Measurements from ENCODE around the gene UBE2G1. TPM values are rescaled to one million over a fixed set of nuclear protein-coding genes. Genes with fewer than 3 reads are reported as not detected.

Gene UBE2G1
- total RNA-seq, 1 experiment from 2014 or later, result 80.6 TPM

GRCh38 chr17:4261452-4261851 lies 105.0 kb downstream of the UBE2G1 start:
- Histone ChIP-seq H3K9me3 (ENCODE audit: control insufficient read depth in 1 of 2, insufficient read depth in 1 of 2, low read depth in 1 of 2, low read length in 2 of 2) (peaks cover 10% of the 10 kb centered on the region in 2 experiments; a peak in 1 of 4 replicates), H3K4me2 (ENCODE audit: low read length) (no peak overlapping the region), H3K4me3 (replicated peaks in 1 of 2; ENCODE audit: low read depth in 1 of 2, low read length in 2 of 2) (no peak overlapping the region), H2AFZ (ENCODE audit: low read depth, low read length, poor library complexity, severe bottlenecking) (no peak overlapping the region), H3K36me3 (ENCODE audit: control insufficient read depth in 1 of 2, insufficient read depth in 2 of 2, low read length in 2 of 2) (peaks cover 0 to 19% of the 10 kb centered on the region in 2 experiments; a peak in 1 of 4 replicates), H3K9ac (ENCODE audit: low read length) (no peak overlapping the region), H4K20me1 (ENCODE audit: insufficient read depth) (no peaks in the 10 kb centered on the region), H3K9me2 (ENCODE audit: insufficient read depth) (no peaks in the 10 kb centered on the region), H3K27ac (ENCODE audit: low read depth, low read length) (no peak overlapping the region), H3K4me1 (ENCODE audit: control insufficient read depth in 1 of 2, insufficient read depth in 2 of 2, low read length in 2 of 2) (peaks cover 5 to 31% of the 10 kb centered on the region in 2 experiments; a peak in 3 of 4 replicates), H3K79me2 (ENCODE audit: insufficient read depth, low read length) (peaks cover 73% of the 10 kb centered on the region), H3K27me3 (ENCODE audit: insufficient read depth, low read length) (no peaks in the 10 kb centered on the region)
- TF ChIP-seq REST (IDR thresholded peaks at IDR 0.05; ENCODE audit: low read depth) (no peak), TCF7L2 (IDR thresholded peaks at IDR 0.05; ENCODE audit: borderline replicate concordance, extremely low read depth, insufficient read depth, insufficient read length) (no peak), EZH2phosphoT487 (IDR thresholded peaks at IDR 0.05; ENCODE audit: borderline replicate concordance) (no peak), SIN3A (IDR thresholded peaks at IDR 0.05; ENCODE audit: low read depth) (no peak), ZBTB33 (IDR thresholded peaks at IDR 0.05; ENCODE audit: extremely low read depth, insufficient replicate concordance, low read length) (no peak), RAD21 (IDR thresholded peaks at IDR 0.05; ENCODE audit: low read depth) (no peak), EZH2 (IDR thresholded peaks at IDR 0.05) (no peak), ELF1 (IDR thresholded peaks at IDR 0.05; ENCODE audit: borderline replicate concordance, low read depth) (no peak), MAX (IDR thresholded peaks at IDR 0.05) (no peak), EGR1 (IDR thresholded peaks at IDR 0.05; ENCODE audit: low read depth) (no peak), POLR2A (IDR thresholded peaks at IDR 0.05; ENCODE audit: borderline replicate concordance, extremely low read depth, insufficient read depth, insufficient read length) (no peak), ZFX (IDR thresholded peaks at IDR 0.05) (no peak), CEBPB (IDR thresholded peaks at IDR 0.05; ENCODE audit: low read depth) (no peak), JUND (IDR thresholded peaks at IDR 0.05) (no peak), FOSL1 (IDR thresholded peaks at IDR 0.05; ENCODE audit: low read depth) (no peak), POLR2AphosphoS5 (IDR thresholded peaks at IDR 0.05; ENCODE audit: low read depth, low read length) (no peak), ZNF274 (IDR thresholded peaks at IDR 0.05; ENCODE audit: low read depth, low read length) (no peak), SP1 (IDR thresholded peaks at IDR 0.05; ENCODE audit: low read depth) (no peak), CBX3 (IDR thresholded peaks at IDR 0.05; ENCODE audit: low read depth) (no peak)
- BruUV-seq (replicated peaks), result no TSS peak
- ChIA-PET POLR2A (no interaction called here), CTCF (interaction anchor here (5.0 kb wide), 1 partner anchor 12 kb away, joined by 35 read pairs; no protein-coding TSS in a partner anchor), RAD21 (ENCODE audit: low non-redundant PET in 1 of 2, low total read pairs in 2 of 2, uncharacterized antibody in 2 of 2, unreplicated experiment in 2 of 2) (no interaction called here)
- DNase-seq (ENCODE audit: low read depth, low spot score), result no peak
- intact Hi-C loops (cut with micrococcal nuclease), result no loop called here
- ATAC-seq, result no peak

Measured in HCT116 (cell line).